DOHH2 (cell line): ENCODE results near the gene KBTBD13.

ENCODE experiments used
- H3F3A ChIP-seq: fragments of 200-600 bp; sonication (generic), shearing (Covaris generic); 2 replicates; pipeline ENCODE4 v1.6.0; 2016; ENCODE audit warnings: antibody characterized with exemption, mild to moderate bottlenecking; ENCODE audit not compliant: control insufficient read depth, insufficient read depth
- H3K27ac ChIP-seq: fragments of 200-600 bp; sonication (generic); 2 replicates; pipeline ENCODE4 v1.5.1; 2014; ENCODE audit warnings: low read depth, mild to moderate bottlenecking, low read length, moderate library complexity
- H3K27me3 ChIP-seq: fragments of 200-600 bp; sonication (generic); 2 replicates; pipeline ENCODE4 v1.6.1; 2014; ENCODE audit warnings: mild to moderate bottlenecking, low read length, mixed read lengths; ENCODE audit not compliant: control insufficient read depth
- H3K36me3 ChIP-seq: fragments of 200-600 bp; sonication (generic); 2 replicates; pipeline ENCODE4 v1.6.1; 2014; ENCODE audit warnings: mild to moderate bottlenecking, low read length, moderate library complexity, mixed read lengths; ENCODE audit not compliant: control insufficient read depth
- H3K4me1 ChIP-seq: fragments of 200-600 bp; sonication (generic); 2 replicates; pipeline ENCODE4 v1.6.1; 2014; ENCODE audit warnings: mild to moderate bottlenecking, low read length, mixed read lengths; ENCODE audit not compliant: control insufficient read depth
- H3K4me2 ChIP-seq: fragments of 200-600 bp; sonication (generic); 2 replicates; pipeline ENCODE4 v1.6.0; 2014; ENCODE audit warnings: mild to moderate bottlenecking, low read length, moderate library complexity
- H3K4me3 ChIP-seq: fragments of 200-600 bp; sonication (generic); 2 replicates; pipeline ENCODE4 v1.5.1; 2014; ENCODE audit warnings: mild to moderate bottlenecking, low read length, mixed read lengths
- H3K79me2 ChIP-seq: fragments of 200-600 bp; sonication (generic); 2 replicates; pipeline ENCODE4 v1.6.1; 2014; ENCODE audit warnings: mild to moderate bottlenecking, low read length, mixed read lengths; ENCODE audit not compliant: control insufficient read depth
- H3K9me2 ChIP-seq: fragments of 200-600 bp; sonication (generic); replicated peaks from 2 replicates; pipeline ENCODE4 v1.6.1; 2014; ENCODE audit warnings: mild to moderate bottlenecking, low read length, mixed read lengths; ENCODE audit not compliant: control insufficient read depth
- H3K9me3 ChIP-seq: fragments of 200-600 bp; sonication (generic); 2 replicates; pipeline ENCODE4 v1.6.1; 2014; ENCODE audit warnings: antibody characterized with exemption, low read length, mixed read lengths; ENCODE audit not compliant: control insufficient read depth, insufficient read depth
- H4K20me1 ChIP-seq: fragments of 200-600 bp; sonication (generic); 2 replicates; pipeline ENCODE4 v1.6.0; 2014; ENCODE audit warnings: low read depth, mild to moderate bottlenecking, antibody characterized with exemption, low read length, moderate library complexity; ENCODE audit not compliant: control insufficient read depth, insufficient read depth
- EZH2phosphoT487 ChIP-seq: fragments of 200-600 bp; sonication (generic); IDR thresholded peaks from 2 replicates; pipeline ENCODE4 v1.6.1; 2017; ENCODE audit warnings: borderline replicate concordance, mild to moderate bottlenecking, antibody characterized with exemption, low read length, moderate library complexity, mixed read lengths
- TF ChIP-seq, protein P1 (sequence below): fragments of 200-600 bp; sonication (generic); IDR thresholded peaks from one replicate; pipeline ENCODE4 v1.5.1; 2014; ENCODE audit warnings: antibody characterized with exemption, mild to moderate bottlenecking, low read depth, low read length; ENCODE audit not compliant: poor library complexity, severe bottlenecking

The KBTBD13 gene

DNA sequence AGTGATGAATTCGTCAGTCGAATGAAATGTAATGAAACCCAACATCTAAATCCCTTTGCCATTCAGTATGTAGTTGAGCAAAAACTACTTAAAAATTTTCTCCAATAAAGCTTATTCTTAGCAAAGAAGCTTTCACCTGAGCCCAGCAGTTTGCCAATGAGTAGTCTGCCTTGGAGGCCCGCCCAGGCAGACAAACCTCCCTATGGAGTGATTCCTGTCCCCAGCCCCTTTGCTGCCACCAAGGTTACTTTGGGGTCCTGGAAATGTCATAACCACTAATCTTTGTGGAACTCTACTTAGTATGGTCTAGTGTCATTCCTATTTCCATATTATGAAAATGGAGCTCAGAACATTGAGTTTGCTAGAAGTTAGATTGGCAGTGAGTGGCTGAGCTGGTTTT, 26.4 kb downstream of the KBTBD13 start:
- no peak for TF ChIP-seq EZH2phosphoT487
- TF ChIP-seq, protein P1, sequence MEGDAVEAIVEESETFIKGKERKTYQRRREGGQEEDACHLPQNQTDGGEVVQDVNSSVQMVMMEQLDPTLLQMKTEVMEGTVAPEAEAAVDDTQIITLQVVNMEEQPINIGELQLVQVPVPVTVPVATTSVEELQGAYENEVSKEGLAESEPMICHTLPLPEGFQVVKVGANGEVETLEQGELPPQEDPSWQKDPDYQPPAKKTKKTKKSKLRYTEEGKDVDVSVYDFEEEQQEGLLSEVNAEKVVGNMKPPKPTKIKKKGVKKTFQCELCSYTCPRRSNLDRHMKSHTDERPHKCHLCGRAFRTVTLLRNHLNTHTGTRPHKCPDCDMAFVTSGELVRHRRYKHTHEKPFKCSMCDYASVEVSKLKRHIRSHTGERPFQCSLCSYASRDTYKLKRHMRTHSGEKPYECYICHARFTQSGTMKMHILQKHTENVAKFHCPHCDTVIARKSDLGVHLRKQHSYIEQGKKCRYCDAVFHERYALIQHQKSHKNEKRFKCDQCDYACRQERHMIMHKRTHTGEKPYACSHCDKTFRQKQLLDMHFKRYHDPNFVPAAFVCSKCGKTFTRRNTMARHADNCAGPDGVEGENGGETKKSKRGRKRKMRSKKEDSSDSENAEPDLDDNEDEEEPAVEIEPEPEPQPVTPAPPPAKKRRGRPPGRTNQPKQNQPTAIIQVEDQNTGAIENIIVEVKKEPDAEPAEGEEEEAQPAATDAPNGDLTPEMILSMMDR: no peak
- Histone ChIP-seq H3F3A (no peaks in the 10 kb centered on the region), H3K9me3 (no peaks in the 10 kb centered on the region), H3K4me3 (no peak overlapping the region), H3K27me3 (no peaks in the 10 kb centered on the region), H3K4me1 (no peaks in the 10 kb centered on the region), H4K20me1 (no peaks in the 10 kb centered on the region), H3K9me2 (no peaks in the 10 kb centered on the region), H3K27ac (no peak overlapping the region), H3K79me2 (no peaks in the 10 kb centered on the region), H3K4me2 (no peak overlapping the region), H3K36me3 (peaks cover 41% of the 10 kb centered on the region)

DNA sequence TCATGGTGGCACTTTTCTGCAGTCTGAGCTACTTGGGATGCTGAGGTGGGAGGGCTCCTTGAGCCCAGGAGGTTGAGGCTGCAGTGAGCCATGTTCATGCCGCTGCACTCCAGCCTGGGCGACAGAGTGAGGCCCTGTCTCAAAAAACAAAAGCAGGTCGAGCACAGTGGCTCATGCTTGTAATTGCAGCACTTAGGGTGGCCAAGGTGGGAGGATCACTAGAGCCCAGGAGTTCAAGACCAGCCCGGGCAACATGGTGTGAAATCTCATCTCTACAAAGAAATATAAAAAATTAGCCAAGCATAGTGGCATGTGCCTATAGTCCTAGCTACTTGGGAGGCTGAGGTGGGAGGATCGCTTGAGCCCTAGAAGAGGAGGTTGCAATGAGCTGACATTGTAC, 28.5 kb downstream of the KBTBD13 start:
- no peak overlapping the region for H3K4me2 ChIP-seq
- no peaks in the 10 kb centered on the region for H3K4me1 ChIP-seq
- no peaks in the 10 kb centered on the region for H4K20me1 ChIP-seq
- no peaks in the 10 kb centered on the region for H3K27me3 ChIP-seq
- no peaks in the 10 kb centered on the region for H3K9me3 ChIP-seq
- H3K27ac ChIP-seq: no peak overlapping the region
- no peaks in the 10 kb centered on the region for H3K79me2 ChIP-seq
- no peaks in the 10 kb centered on the region for H3K9me2 ChIP-seq
- H3F3A ChIP-seq: no peaks in the 10 kb centered on the region
- no peak for TF ChIP-seq EZH2phosphoT487
- TF ChIP-seq, protein P1: no peak
- peaks cover 24% of the 10 kb centered on the region; the same call in 1 of the 2 replicates for H3K36me3 ChIP-seq
- H3K4me3 ChIP-seq: no peak overlapping the region

DNA sequence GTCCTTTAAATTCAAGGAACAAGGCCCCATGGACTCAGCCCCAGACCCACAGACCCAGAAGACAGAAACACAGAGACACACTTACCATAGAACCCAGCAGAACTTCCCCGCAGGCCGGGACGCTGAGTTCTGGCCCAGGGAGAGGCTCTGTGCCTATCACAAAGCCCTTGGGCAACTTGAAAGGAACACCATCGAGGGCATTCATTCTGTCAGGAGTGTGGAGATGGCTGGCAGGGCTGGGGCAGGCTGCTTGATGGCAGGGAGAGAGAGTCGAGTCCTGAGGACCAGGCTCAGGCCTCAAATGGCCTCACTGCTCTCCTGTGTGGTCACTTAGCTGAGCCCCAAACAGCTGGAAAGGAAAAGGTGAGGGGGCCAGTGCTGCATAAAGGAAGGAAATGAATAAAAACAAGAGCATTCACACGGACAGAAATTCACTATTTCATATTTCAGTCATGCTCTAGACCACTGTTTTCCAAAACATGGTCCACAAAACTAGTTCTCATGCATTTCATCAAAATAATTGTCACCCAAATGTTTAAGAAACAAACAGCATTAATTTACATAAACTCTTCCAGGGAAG, 29.6 kb downstream of the KBTBD13 start:
- Histone ChIP-seq H3K9me3 (no peaks in the 10 kb centered on the region), H3K27me3 (no peaks in the 10 kb centered on the region), H3K4me2 (no peak overlapping the region), H3K27ac (no peak overlapping the region), H3K4me3 (no peak overlapping the region), H3K79me2 (no peaks in the 10 kb centered on the region), H3K9me2 (no peaks in the 10 kb centered on the region), H3F3A (no peaks in the 10 kb centered on the region), H3K4me1 (no peaks in the 10 kb centered on the region), H4K20me1 (no peaks in the 10 kb centered on the region), H3K36me3 (peaks cover 15% of the 10 kb centered on the region; the same call in 1 of the 2 replicates)
- TF ChIP-seq, protein P1: no peak
- no peak for TF ChIP-seq EZH2phosphoT487
